Stimulated activated CD8-positive, alpha-beta memory T cell treated with anti-CD3 and anti-CD28 coated beads, Interleukin-7, amount 100 ng/mL, for 1 hour (primary cell): ENCODE data around the gene PEX11G.

Experiments used
- DNase-seq, 2 donors: peaks; one replicate each; pipeline ENCODE4 v3.0.0-alpha.2; 2020; ENCODE audit warnings: low read depth in 2 of 2

PEX11G gene

DNA sequence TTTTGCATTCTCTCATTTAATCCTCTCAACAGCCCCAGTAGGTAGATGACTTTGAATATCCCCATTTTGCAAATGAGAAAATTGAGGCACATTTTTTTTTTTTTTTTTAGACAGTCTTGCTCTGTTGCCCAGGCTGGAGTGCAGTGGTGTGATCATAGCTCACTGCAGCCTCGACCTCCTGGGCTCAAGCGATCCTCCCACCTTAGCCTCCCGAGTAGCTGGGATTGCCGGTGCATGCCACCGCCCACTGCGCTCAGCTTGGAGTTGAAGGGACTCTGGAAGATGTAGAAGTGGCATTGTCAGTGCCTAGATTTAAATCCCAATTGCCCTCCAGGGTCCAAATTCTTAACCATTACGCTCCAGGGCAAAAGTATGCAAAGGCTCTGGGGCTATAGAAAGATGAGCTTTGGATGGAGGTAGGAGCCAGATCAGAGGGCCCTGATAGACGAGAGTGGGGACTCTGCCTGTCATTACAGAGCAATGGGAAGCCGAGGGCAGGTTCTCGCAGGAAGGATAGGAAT lies 32.8 kb upstream of the PEX11G start:
- DNase-seq = no peak

DNA sequence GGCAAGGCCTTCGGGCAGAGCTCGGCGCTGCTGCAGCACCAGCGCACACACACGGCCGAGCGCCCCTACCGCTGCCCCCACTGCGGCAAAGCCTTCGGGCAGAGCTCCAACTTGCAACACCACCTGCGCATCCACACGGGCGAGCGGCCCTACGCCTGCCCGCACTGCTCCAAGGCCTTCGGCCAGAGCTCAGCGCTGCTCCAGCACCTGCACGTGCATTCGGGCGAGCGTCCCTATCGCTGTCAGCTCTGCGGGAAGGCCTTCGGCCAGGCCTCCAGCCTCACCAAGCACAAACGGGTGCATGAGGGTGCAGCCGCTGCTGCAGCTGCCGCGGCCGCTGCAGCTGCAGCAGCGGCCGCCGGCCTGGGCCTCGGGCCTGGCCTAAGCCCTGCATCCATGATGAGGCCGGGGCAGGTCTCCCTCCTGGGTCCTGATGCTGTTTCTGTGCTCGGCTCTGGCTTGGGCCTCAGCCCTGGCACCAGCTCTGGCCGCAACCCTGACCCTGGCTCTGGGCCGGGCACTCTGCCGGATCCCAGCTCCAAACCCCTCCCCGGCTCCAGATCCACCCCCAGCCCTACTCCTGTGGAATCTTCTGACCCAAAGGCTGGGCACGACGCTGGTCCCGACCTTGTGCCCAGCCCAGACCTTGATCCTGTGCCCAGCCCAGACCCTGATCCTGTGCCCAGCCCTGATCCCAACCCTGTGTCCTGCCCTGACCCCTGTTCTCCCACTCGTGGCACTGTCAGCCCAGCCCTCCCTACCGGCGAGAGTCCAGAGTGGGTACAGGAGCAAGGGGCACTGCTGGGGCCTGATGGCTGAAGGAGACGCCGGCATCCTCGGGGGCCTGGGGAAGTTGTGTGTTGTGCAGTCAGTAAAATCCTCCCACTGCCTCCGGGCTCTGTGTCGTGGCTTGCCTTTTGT lies 31.6 kb upstream of the PEX11G start:
- no peak for DNase-seq

DNA sequence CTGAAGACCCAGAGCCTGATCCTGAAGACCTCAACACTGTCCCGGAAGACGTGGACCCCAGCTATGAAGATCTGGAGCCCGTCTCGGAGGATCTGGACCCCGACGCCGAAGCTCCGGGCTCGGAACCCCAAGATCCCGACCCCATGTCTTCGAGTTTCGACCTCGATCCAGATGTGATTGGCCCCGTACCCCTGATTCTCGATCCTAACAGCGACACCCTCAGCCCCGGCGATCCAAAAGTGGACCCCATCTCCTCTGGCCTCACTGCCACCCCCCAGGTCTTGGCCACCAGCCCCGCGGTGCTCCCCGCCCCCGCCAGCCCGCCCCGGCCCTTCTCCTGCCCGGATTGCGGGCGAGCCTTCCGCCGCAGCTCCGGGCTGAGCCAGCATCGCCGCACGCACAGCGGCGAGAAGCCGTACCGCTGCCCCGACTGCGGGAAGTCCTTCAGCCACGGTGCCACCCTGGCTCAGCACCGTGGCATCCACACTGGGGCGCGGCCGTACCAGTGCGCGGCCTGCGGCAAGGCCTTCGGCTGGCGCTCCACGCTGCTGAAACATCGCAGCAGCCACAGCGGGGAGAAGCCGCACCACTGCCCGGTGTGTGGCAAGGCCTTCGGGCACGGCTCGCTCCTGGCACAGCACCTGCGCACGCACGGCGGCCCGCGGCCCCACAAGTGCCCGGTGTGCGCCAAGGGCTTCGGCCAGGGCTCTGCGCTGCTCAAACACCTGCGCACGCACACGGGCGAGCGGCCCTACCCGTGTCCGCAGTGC lies 30.7 kb upstream of the PEX11G start:
- no peak for DNase-seq

DNA sequence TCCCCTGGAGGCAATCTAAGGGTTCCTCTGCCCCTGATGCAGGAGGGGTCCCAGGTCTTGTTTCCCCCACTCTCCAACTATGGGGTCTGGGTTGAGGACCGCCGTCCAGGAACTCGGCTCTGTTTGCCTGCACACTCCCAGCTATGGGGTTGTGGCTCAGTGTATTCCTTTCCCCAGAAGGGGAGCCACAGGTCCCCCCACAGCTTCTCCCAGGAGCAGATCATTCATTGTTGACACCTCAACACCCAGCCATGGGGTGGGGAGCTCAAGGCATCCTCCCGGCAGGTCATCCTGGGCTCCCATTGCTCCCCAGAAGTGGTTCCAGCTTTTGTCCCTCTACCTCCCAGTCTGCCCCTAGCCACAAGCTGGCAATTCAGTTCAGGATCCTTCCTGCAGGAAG lies 28.0 kb upstream of the PEX11G start:
- DNase-seq = no peak

DNA sequence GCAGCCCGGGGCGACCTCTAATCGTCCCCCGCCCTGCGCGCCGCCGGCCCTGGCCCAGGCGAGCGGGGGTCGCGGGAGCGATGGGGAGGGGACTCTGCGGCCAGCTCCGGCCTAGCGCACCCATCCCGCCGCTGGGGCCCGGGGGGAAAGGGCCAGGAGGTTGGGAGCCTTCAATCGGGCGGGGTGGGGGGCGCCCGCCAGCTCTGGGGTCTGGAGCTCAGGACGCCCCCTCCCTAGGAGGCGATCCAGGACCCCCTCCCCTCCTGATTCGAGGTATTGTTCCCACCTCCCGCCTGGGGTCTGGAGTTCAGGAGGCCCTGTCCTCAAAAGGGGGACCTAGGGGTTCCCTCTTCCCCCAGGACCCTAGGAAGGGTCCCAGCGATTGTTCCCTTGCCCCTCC lies 27.5 kb upstream of the PEX11G start:
- no peak for DNase-seq

DNA sequence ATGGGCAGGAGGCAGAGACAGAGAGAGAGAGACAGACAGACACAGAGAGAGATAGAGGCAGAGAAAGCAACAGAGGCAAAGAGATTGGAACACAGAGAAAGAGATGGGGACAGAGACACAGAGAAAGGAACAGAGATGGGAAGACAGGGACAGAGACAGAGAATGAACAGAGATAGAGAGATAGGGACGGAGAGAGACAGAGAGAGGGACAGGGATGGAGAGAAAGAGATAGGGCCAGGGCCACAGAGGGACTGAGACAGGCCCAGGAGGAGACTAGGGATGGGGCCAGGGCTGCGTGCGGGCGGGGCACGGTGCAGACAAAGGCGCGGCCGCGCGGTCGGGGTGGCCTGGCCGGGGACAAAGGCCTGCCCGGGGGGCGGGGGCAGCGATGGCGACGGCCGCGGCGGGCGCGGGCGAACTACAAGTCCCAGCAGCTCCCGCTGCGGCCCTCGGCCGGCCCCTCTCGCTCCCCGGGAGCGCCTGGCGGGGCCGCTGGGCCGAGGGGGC lies 26.9 kb upstream of the PEX11G start, which contains the start of gene ZNF358:
Gene ZNF358, plus strand, starts transcription at position 459 of the 507 bp plus-strand sequence. CDS start 3,140 bp downstream, outside the sequence.
- no peak for DNase-seq

DNA sequence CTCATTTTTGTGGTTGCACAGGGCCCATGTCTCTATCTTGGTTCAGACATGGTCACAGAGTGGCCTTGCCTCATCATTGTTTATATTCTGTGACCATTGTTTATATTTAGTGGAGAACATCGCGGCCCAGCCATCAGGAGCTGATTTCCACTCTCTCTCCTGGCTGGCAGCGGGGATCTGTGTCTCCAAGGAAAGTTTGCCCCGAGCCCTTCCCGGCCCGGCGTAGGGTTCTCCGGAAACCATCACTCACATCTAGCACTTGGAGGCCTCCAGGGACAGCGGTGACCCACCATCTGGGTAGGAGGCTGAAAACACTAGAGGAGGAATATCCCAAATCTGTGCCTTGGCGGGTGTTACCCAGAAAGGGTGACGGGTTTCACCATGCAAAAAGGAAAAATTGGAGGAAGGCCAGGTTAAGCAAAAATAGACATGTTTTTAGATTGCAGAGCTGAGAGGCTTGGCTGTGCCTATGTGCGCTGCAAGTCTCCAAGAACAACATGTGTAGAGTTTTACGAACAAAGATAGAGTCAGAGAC lies 26.3 kb upstream of the PEX11G start:
- DNase-seq = no peak

DNA sequence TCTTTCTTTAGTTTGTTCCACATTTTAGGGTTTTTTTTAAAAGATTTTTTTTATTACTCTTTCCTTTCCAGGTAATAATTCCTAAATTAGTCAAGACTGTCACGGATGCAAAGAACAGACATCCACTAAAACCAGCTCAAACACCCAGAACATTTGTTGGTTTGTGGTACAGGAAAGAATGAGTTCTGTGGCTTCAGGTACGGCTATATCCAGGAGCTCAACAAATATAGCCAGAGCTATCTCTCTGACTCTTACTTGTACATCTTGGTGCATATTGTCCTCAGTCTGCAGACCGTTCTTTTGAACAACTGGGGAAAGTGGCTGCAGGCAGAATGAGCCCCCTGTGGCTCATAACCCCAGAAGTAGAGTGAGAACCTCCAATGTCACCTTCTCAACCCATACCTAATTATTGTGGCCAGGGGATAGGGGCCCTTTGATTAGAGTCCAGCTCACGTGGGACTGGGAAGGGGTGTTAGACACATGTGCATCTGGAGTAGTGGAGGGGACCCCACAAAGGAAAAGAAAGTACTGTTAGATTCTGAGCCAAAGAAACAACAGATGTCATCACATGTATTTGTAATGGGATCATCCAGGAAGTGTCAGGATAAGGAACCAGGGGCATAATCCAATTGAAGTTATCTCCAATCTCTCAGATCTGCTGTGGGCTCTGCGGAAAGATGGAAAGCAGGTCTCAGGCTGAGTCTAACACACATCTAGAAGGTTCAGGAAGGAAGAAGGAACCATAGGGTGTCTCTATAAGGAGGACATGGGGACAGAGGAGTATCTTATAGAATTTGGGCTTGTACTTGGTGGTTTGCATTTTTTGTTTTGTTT lies 25.2 kb upstream of the PEX11G start:
- DNase-seq = no peak

DNA sequence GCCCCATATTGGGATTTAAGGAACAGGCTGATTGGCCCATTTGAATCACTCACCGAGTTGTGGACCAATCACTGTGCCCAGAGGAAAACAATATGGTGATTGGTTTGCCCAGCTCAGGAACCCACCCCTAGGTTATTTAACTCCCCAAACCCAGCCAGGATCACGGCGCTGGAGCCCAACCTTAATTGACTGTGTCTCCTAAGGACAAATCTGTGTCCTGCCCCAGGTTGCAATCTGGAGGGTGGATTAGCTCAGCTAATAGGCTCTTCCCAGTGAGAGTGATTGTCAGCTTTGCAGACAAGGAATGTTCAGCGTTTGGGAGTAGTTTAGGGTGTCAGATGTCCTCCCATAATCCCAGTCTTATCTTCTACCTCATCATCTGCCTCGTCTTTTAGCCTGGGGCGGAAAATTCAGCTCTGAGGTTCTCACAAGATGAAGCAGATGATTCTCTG lies 23.6 kb upstream of the PEX11G start:
- DNase-seq = no peak

DNA sequence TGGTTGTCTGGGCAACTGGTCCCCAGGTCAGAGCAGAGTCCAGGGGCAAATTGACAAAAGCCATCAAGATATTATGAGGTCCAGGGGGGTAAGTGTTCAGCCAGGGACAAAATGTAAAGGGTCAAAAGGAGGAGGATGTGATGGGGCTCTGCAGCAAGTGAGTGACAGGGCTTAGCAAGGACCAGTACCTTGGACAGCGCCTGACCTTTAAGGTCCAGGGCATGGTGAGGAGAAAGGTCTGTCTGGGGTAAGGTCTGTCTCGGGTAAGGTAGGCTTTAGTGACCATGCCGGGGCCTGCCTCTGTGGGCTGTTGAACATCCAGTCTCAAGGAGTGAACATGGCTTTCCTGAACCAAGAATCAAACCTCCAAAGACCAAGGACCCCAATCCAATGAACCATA lies 20.8 kb upstream of the PEX11G start:
- no peak for DNase-seq

DNA sequence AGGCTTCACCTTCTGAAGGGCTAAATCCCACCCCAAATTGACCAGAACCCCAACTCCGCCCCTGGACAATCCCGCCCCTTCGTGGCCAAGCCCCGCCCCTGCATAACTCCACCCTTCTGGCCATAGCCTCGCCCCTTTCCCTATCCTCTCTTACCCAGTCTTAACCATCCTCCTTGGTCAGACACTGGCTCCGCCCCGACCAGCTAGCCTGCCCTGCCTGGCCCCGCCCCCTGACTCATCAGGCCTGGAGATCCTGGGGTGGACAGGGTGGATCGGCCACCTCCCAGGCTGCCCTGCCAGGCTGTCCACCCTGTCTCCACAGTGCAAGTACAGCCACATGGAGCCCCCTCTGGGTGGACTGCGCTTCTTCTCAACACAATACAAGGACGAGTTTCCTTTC lies 19.0 kb upstream of the PEX11G start:
- DNase-seq = no peak

DNA sequence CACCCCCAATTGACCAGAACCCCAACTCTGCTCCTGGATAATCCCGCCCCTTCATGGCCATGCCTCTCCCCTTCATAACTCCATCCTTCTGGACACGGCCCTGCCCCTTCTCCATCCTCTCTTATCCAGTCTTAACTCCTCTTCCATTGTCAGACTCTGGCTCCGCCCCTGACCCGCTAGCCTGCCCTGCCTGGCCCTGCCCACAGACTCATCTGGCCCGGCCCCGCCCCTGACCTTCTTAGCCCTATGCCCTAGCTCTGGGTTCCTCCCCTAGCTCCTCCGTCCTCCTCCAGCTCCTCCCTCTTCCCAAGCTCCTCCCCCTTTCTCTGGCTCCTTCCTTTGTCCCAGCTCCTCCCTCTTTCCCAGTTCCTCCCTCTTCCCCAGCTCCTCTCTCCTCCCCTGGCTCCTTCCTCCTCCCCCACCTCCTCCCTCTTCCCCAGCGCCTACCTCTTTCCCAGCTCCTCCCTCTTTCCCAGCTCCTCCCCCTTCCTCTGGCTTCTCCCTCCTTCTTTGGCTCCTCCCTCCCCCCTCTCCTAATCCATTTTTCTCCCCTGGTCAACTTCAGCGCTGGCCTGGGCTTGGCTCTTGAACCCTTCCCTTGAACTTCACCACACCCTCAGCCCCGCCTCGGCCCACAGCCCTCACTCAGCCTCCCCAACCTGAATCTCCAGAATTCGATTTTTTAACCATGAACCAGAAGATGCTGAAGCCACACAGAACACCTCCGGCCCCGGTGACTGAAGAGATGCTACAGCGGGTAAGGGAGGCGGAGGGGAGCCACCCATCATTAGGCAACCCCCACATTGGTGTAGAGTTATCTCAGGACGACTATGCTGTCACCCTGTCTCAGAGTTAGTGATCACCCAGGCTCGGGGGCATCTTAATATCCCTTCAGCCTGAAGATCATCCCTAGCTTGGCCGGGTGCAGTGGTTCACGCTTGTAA lies 17.8 kb upstream of the PEX11G start:
- DNase-seq = no peak

DNA sequence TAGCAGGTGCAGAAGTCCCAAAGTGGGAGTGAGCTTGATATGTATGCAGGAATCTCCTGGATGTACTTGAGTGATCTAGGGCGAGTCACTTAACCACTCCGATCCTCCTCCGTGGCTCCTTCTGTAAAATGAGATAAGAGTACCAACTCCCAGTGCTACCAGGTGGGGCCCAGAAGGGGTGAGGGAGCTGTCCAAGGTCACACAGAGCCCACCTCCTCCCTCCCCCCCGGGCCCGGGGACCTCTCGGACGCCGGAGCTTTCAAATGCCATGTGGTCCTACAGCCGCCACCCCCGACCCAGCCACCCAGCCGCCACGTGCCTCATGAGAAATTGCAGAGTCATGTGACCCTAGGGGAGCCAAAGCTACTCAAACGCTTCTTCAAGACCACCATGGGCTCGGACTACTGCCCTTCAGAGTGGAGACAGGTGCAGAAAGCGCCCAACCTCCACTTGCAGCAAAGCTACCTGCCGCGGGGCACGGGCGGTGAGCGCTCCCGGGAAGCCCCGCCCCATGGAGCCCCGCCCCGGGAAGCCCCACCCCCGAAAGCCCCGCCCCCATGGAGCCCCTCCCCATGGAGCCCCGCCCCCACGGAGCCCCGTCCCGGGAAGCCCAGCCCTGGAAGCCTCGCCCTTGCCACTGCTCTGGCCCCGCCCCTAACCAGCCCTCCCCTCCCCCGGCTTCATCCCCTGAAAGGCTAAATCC lies 17.0 kb upstream of the PEX11G start:
- DNase-seq = no peak

DNA sequence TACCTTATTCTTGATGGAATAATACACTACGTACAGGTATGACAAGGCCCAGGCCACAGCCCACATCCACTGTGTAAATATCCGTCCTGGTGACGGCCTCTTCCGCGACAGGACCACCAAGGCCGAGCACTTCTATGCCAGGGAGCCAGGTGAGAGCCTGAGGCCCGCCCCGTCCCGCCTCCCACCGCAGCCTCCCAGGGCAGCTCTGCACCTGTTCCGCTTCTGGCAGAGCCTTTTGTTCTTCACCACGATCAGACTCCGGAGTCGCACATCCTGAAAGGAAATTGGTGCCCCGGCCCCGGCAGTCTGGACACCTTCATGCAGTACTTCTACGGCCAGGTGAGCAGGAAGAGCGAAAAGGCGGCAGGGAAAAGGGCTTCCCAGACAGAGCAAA lies 16.4 kb upstream of the PEX11G start:
- DNase-seq = no peak

DNA sequence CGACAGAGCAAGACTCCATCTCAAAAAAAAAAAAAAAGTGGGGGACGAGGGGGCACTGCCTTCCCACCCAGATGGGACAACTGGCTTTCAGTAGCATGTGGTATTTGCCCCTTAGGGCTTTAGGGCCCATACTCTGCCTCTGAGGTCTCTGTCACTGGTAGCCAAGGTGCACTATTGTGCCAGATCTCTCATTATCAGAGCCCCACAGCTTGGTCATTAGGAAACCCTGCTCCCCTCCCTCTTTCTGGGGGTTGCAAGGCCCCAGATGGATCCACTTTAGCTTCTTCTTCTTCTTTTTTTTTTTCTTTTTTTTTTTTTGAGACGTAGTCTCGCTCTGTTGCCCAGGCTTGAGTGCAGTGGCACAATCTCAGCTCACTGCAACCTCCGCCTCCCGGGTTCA lies 15.8 kb upstream of the PEX11G start:
- no peak for DNase-seq

DNA sequence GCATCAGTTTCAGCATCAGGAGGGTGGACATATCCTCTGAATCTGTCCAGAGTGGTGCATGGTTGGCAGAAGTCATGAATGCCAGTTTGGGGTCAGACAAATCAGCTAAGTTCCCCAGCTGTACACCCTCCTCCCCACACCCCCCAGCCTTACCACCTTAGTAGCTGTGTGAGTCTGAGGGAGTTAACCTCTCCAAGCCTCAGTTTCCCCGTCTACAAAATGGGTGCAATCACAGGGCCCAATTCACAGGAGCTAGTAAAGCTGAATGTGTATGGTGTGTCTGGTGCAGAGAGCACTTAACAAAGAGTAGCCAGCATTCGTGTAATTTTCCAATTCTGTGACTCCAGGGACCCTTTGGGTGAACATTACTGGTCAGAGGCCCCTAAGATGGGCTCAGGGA lies 13.7 kb upstream of the PEX11G start:
- no peak for DNase-seq

DNA sequence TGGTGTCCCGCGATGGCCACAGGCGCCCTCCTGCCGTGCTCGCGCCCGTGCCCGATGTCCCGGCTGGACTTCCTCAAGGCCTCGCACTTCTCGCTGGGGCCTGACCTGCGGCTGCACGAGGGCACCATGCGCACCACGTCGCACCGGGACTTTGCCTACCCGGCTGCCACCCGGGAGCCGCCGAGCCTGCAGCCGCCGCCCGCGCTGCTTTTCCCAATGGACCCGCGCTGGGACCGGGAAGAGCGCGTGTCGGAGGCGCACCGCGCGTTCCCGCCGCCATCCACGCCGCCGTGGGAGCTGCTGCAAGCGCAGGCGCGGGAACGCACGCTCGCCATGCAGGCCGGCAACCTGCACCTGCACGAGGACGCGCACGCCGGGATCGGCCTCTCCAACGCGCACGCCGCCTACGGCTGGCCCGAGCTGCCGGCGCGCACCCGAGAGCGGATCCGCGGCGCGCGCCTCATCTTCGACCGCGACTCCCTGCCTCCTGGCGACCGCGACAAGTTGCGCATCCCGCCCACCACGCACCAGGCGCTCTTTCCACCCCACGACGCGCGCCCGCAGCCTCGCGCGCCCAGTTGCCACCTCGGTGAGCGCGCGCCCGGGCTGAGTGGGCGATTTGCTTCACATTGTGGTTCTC lies 12.1 kb upstream of the PEX11G start:
- DNase-seq = no peak

DNA sequence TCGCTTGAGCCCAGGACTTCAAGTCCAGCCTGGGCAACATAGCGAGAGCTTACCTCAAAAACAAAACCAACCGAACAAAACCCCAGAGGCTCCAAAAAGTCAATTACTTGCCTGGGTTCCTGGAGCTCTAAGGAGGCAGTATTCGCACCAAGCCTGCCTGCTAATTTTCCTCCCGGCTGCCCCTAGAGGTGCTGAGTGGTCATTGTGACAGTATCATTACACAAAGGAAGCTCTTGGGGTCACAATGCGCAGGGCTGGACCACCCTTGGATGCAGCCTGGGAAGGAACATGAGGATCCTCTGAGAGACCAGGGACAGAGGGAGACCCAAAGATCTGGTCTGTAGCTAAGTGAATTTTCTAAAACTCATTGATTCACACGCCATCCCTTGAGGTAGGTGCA lies 8.5 kb upstream of the PEX11G start:
- no peak for DNase-seq
